ENCODE measurements around the gene FOXK1. TPM values are rescaled to one million over a fixed set of nuclear protein-coding genes. Genes with fewer than 3 reads are reported as not detected.

Gene FOXK1
- total and polyA plus RNA-seq, 2 of the 13 experiments (the other 11 are each of a cell fraction or from before 2014, with no cell fraction given), result 4.6 to 8.8 TPM

DNA sequence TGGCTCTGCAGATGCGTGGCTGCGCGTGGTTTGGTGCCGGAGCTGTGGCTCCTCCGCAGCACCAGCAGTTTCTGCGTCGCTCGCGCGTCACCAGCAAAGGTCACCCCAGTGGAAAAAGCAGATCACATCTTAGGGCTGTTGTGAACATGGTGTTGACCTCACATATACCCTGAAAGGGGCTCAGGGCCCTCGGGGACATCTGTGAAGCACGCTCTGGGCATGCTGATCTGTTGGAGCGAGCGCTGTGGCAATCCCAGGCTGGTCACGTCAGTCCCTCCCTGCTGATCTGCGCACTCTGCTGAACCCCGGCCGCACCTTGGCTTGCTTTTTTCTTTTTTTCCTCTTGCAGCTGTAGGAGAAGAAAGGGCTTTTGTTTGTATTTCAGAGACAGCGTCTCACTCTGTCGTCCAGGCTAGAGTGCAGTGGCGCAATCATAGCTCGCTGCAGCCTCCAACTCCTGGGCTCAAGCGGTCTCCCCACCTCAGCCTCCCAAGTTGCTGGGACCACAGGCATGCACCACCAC, 60.0 kb downstream of the FOXK1 start (continued):
- TF ChIP-seq, protein P1, sequence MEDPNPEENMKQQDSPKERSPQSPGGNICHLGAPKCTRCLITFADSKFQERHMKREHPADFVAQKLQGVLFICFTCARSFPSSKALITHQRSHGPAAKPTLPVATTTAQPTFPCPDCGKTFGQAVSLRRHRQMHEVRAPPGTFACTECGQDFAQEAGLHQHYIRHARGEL (CRISPR knock-in tag; IDR thresholded peaks at IDR 0.05), result no peak

DNA sequence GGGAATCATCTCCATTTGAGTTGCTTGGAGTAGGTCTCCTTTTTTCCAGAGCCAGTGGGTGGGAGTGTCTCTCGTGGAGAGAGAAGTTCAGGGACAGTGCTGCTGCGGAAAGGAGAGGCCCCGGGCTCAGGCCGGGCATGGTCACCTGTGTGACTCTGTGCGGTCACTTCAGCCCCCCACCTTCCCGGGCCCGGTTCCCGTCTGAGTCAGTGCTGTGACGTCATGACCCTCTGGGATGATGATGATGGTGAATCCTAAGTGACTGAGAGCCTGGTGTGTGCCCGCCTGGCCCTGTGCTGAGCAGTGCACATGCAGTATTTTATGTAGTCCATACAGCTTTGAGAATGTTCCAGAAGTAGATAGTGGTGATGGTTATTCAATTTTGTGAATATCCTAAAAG, 60.8 kb downstream of the FOXK1 start:
- Histone ChIP-seq H3K36me3 (replicated peaks in 1 of 2; ENCODE audit: control insufficient read depth in 1 of 2, insufficient read depth in 2 of 2, low read length in 2 of 2) (peaks cover 14 to 32% of the 10 kb centered on the region in 2 experiments), H3K9ac (ENCODE audit: insufficient read depth, low read depth, low read length) (0 out of 2 replicates have a peak overlapping the region, but pooled peaks have one; percentile 1), H3K4me3 (replicated peaks in 1 of 3; ENCODE audit: insufficient read depth in 1 of 3, low read depth in 2 of 3, low read length in 3 of 3) (no peak overlapping the region), H3K27me3 (ENCODE audit: control insufficient read depth in 1 of 2, insufficient read depth in 2 of 2, low read length in 2 of 2) (no peaks in the 10 kb centered on the region), H3K27ac (ENCODE audit: extremely low read length, insufficient read depth, low read length) (peak overlapping the region; percentile 85), H3K79me2 (ENCODE audit: insufficient read depth, low read length) (peaks cover 34% of the 10 kb centered on the region), H2AFZ (ENCODE audit: low read length) (no peak overlapping the region), H3K9me3 (ENCODE audit: low read length) (no peaks in the 10 kb centered on the region), H4K20me1 (ENCODE audit: insufficient read depth, low read length) (peaks cover 4% of the 10 kb centered on the region; the same call in 1 of the 2 replicates), H3K4me2 (ENCODE audit: low read depth, low read length) (peak overlapping the region; percentile 29; the same call in 1 of the 2 replicates), H3K4me1 (ENCODE audit: insufficient read depth, low read length) (peaks cover 83% of the 10 kb centered on the region)
- in situ Hi-C loops (cut with HindIII; ENCODE audit: extremely low pct_ligation_motif_present, low pct_unique_long_range_greater_than_20kb), result no loop called here
- ChIA-PET POLR2A (interaction anchor here (1.0 to 3.6 kb wide), 2 partner anchors 28 to 33 kb away, joined by 3 to 15 read pairs; partner anchors contain the start of gene AP5Z1), CTCF (ENCODE audit: low intra/inter-chr PET ratio, low total read pairs) (no interaction called here)
- FAIRE-seq, result no peak
- WGBS (ENCODE audit: low lambda C conversion rate), result 92% methylated on average over 9 of the region's 10 CpGs
- intact Hi-C loops (cut with micrococcal nuclease; ENCODE audit: unreplicated experiment), result no loop called here
- ATAC-seq, result no peak
- peak; percentile 67 for TF ChIP-seq CREB1 (IDR thresholded peaks at IDR 0.05)
- TF ChIP-seq CREB1 (CRISPR knock-in tag; IDR thresholded peaks at IDR 0.05), result no peak
- TF ChIP-seq ZNF766 (CRISPR knock-in tag; IDR thresholded peaks at IDR 0.05; ENCODE audit: borderline replicate concordance), result no peak
- TF ChIP-seq, protein P2, sequence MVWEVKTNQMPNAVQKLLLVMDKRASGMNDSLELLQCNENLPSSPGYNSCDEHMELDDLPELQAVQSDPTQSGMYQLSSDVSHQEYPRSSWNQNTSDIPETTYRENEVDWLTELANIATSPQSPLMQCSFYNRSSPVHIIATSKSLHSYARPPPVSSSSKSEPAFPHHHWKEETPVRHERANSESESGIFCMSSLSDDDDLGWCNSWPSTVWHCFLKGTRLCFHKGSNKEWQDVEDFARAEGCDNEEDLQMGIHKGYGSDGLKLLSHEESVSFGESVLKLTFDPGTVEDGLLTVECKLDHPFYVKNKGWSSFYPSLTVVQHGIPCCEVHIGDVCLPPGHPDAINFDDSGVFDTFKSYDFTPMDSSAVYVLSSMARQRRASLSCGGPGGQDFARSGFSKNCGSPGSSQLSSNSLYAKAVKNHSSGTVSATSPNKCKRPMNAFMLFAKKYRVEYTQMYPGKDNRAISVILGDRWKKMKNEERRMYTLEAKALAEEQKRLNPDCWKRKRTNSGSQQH (CRISPR knock-in tag; IDR thresholded peaks at IDR 0.05; ENCODE audit: low read depth), result no peak
- TF ChIP-seq ZNF891 (CRISPR knock-in tag; IDR thresholded peaks at IDR 0.05), result no peak
- TF ChIP-seq JDP2 (CRISPR knock-in tag; IDR thresholded peaks at IDR 0.05; ENCODE audit: borderline replicate concordance), result no peak
- TF ChIP-seq ZNF572 (CRISPR knock-in tag; IDR thresholded peaks at IDR 0.05), result no peak
- no TSS peak for BruUV-seq (replicated peaks)
- no peak for DNase-seq (ENCODE audit: low spot score)

Measured in HepG2 (cell line).